ENCODE results near the gene AMER1. TPM values are rescaled to one million over a fixed set of nuclear protein-coding genes. Genes with fewer than 3 reads are reported as not detected.

Gene AMER1
- total and polyA plus RNA-seq, 2 of the 4 experiments (the other 2 are of a cell fraction): 1.3 to 2.2 TPM

DNA sequence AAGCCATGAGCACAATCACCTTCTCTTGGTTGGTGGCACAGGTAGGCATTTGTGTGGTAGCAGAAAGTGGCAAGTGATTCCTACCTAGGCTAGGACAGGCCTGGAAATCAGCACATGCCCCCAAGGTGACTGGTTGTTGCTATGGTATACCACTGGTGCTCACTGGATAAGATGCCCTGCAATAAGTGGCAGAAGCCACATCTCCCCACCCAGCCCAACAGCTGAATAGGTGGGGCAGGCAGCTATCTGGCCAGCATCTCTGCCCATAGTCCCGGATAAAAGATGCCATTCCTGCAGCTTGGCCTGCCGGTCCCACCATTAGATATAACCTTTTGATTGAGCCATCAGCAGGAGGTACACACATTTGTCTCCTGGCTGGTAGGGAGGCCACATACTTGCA is 21.1 kb downstream of the AMER1 start:
- Histone ChIP-seq H4K91ac (ENCODE audit: insufficient read depth, low read depth, low read length) (no peak overlapping the region), H3K56ac (ENCODE audit: extremely low read depth, insufficient read depth, low read length) (no peak overlapping the region), H3K4me3 (ENCODE audit: insufficient read depth, low read depth, low read length) (no peak overlapping the region), H2BK20ac (ENCODE audit: low read depth, low read length) (no peak overlapping the region), H3K79me1 (ENCODE audit: low read depth in 1 of 2, low read length in 2 of 2) (no peaks in the 10 kb centered on the region), H3K4me1 (ENCODE audit: control insufficient read depth, insufficient read depth, low read length) (no peaks in the 10 kb centered on the region), H2BK5ac (ENCODE audit: low read depth, low read length, poor library complexity, severe bottlenecking) (no peak overlapping the region), H3K9me3 (ENCODE audit: control insufficient read depth, insufficient read depth, low read length) (no peaks in the 10 kb centered on the region), H3K18ac (ENCODE audit: low read depth, low read length) (no peak overlapping the region), H3K4me2 (ENCODE audit: low read depth, low read length) (no peak overlapping the region), H3K9me1 (ENCODE audit: insufficient read depth, low read length) (no peaks in the 10 kb centered on the region), H4K20me1 (ENCODE audit: insufficient read depth, low read length) (no peaks in the 10 kb centered on the region), H2AK5ac (ENCODE audit: low read depth, low read length) (no peak overlapping the region), H3K9ac (ENCODE audit: low read depth, low read length) (no peak overlapping the region), H2BK120ac (ENCODE audit: low read depth, low read length) (no peak overlapping the region), H2BK15ac (ENCODE audit: low read depth, low read length) (no peak overlapping the region), H4K5ac (ENCODE audit: low read depth, low read length) (no peak overlapping the region), H3K36me3 (ENCODE audit: control insufficient read depth, insufficient read depth, low read length) (no peaks in the 10 kb centered on the region), H3K14ac (replicated peaks; ENCODE audit: low read depth, low read length) (no peak overlapping the region), H3K4ac (ENCODE audit: low read depth, low read length) (no peak overlapping the region), H2AK9ac (replicated peaks; ENCODE audit: low read depth, low read length, poor library complexity) (no peak overlapping the region), H3K27ac (ENCODE audit: insufficient read depth, low read length) (no peak overlapping the region), H3K27me3 (ENCODE audit: control insufficient read depth, insufficient read depth, low read length) (no peaks in the 10 kb centered on the region), H2AFZ (replicated peaks; ENCODE audit: low read length, poor library complexity) (no peak overlapping the region), H4K8ac (ENCODE audit: low read depth in 2 of 2, low read length in 2 of 2) (no peak overlapping the region), H3K23ac (ENCODE audit: low read depth, low read length) (no peak overlapping the region)
- in situ Hi-C loops (cut with MboI; ENCODE audit: low sequenced_read_pairs): no loop called here
- WGBS, 2 experiments (ENCODE audit: extremely low coverage in 2 of 2, insufficient read length in 1 of 2): no CpG with 5 or more reads among the region's 2 CpGs
- dilution Hi-C loops (cut with HindIII; ENCODE audit: low sequenced_read_pairs, unreplicated experiment): no loop called here
- DNase-seq: no peak
- intact Hi-C loops (cut with micrococcal nuclease): no loop called here
- TF ChIP-seq MAZ (IDR thresholded peaks at IDR 0.05; ENCODE audit: borderline replicate concordance, low read depth, low read length) (no peak), MAFK (IDR thresholded peaks at IDR 0.05; ENCODE audit: low read depth, low read length) (no peak), SMC3 (IDR thresholded peaks at IDR 0.05; ENCODE audit: low read depth, low read length) (no peak), RAD21 (IDR thresholded peaks at IDR 0.05; ENCODE audit: low read length) (no peak), RCOR1 (IDR thresholded peaks at IDR 0.05; ENCODE audit: insufficient replicate concordance, low read length) (no peak), CEBPB (IDR thresholded peaks at IDR 0.05; ENCODE audit: low read depth, low read length) (no peak), RFX5 (IDR thresholded peaks at IDR 0.05; ENCODE audit: low read depth, low read length) (no peak), CHD1 (IDR thresholded peaks at IDR 0.05; ENCODE audit: low read depth, low read length) (no peak)
- TF ChIP-seq, protein P1, sequence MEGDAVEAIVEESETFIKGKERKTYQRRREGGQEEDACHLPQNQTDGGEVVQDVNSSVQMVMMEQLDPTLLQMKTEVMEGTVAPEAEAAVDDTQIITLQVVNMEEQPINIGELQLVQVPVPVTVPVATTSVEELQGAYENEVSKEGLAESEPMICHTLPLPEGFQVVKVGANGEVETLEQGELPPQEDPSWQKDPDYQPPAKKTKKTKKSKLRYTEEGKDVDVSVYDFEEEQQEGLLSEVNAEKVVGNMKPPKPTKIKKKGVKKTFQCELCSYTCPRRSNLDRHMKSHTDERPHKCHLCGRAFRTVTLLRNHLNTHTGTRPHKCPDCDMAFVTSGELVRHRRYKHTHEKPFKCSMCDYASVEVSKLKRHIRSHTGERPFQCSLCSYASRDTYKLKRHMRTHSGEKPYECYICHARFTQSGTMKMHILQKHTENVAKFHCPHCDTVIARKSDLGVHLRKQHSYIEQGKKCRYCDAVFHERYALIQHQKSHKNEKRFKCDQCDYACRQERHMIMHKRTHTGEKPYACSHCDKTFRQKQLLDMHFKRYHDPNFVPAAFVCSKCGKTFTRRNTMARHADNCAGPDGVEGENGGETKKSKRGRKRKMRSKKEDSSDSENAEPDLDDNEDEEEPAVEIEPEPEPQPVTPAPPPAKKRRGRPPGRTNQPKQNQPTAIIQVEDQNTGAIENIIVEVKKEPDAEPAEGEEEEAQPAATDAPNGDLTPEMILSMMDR (conservative IDR thresholded peaks at IDR 0.05; ENCODE audit: low read depth, low read length): no peak
- TF ChIP-seq, protein P2, sequence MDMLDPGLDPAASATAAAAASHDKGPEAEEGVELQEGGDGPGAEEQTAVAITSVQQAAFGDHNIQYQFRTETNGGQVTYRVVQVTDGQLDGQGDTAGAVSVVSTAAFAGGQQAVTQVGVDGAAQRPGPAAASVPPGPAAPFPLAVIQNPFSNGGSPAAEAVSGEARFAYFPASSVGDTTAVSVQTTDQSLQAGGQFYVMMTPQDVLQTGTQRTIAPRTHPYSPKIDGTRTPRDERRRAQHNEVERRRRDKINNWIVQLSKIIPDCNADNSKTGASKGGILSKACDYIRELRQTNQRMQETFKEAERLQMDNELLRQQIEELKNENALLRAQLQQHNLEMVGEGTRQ (IDR thresholded peaks at IDR 0.05; ENCODE audit: low read depth, low read length): no peak
- TF ChIP-seq, protein P3, sequence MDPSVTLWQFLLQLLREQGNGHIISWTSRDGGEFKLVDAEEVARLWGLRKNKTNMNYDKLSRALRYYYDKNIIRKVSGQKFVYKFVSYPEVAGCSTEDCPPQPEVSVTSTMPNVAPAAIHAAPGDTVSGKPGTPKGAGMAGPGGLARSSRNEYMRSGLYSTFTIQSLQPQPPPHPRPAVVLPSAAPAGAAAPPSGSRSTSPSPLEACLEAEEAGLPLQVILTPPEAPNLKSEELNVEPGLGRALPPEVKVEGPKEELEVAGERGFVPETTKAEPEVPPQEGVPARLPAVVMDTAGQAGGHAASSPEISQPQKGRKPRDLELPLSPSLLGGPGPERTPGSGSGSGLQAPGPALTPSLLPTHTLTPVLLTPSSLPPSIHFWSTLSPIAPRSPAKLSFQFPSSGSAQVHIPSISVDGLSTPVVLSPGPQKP (IDR thresholded peaks at IDR 0.05; ENCODE audit: borderline replicate concordance, low read depth, low read length): no peak
- no TSS peak for BruUV-seq (replicated peaks)
- CTCF ChIA-PET: no interaction called here
- ATAC-seq (ENCODE audit: low read depth): no peak
- POLR2A ChIA-PET (ENCODE audit: unreplicated experiment): no interaction called here

All from IMR-90 (cell line).